B cell (primary cell): ENCODE data around the gene COG3. TPM values are rescaled to one million over a fixed set of nuclear protein-coding genes. Genes with fewer than 3 reads are reported as not detected.

Source experiments
- ATAC-seq: fragments of 200-7000 bp; cut with Tn5 transposase; one replicate; pipeline ENCODE4 v1.10.0; 2021; ENCODE audit warnings: low read depth, mild to moderate bottlenecking, moderate number of reproducible peaks, moderate library complexity
- CTCF ChIA-PET: fragments of 350-600 bp; sonication (Branson Sonifier 250); formaldehyde crosslinking; loops from one replicate; lab custom pipeline; 2021; ENCODE audit warnings: antibody characterized with exemption, inconsistent platforms; lab: Charles Lee
- POLR2A ChIA-PET: fragments of 350-600 bp; sonication (Branson Sonifier 250); formaldehyde crosslinking; loops from one replicate; lab custom pipeline; 2021; ENCODE audit warnings: antibody characterized with exemption; lab: Charles Lee
- DNase-seq: peaks from one replicate; pipeline ENCODE4 v3.0.0; 2013
- H2AFZ ChIP-seq: 2 replicates; pipeline ENCODE4 v1.6.1; 2012; ENCODE audit warnings: mild to moderate bottlenecking, low read depth, low read length; ENCODE audit not compliant: insufficient read depth, poor library complexity, severe bottlenecking
- H3K27ac ChIP-seq, 2 donors: 1 replicate in 1 of 2; 2 replicates in 1 of 2; pipeline ENCODE4 v1.5.1; 2012 to 2013; ENCODE audit warnings: low read length in 2 of 2, mild to moderate bottlenecking in 2 of 2, moderate library complexity in 1 of 2
- H3K27me3 ChIP-seq, 4 experiments: fragments of 200-600 bp in 1 of 4; sonication (generic) in 1 of 4; replicated peaks in 1 of 4; 1 replicate in 2 of 4; 2 replicates in 2 of 4; pipeline versions ENCODE4 v1.6.1 to v1.7.0; 2013 to 2016; ENCODE audit warnings: low read length in 3 of 4, mild to moderate bottlenecking in 2 of 4, mixed read lengths in 1 of 4, moderate library complexity in 1 of 4; ENCODE audit not compliant: insufficient read depth in 4 of 4, control insufficient read depth in 3 of 4; ENCODE audit errors: control extremely low read depth in 1 of 4
- H3K36me3 ChIP-seq, 2 experiments: replicated peaks in 1 of 2; 1 replicate in 1 of 2; 2 replicates in 1 of 2; pipeline versions ENCODE4 v1.6.1 to v1.7.1; 2013; ENCODE audit warnings: low read length in 1 of 2; ENCODE audit not compliant: insufficient read depth in 2 of 2, control insufficient read depth in 1 of 2; ENCODE audit errors: control extremely low read depth in 1 of 2, extremely low read depth in 1 of 2
- H3K4me1 ChIP-seq, 2 donors: fragments of 200-600 bp in 1 of 2; sonication (generic) in 1 of 2; 1 replicate in 1 of 2; 2 replicates in 1 of 2; pipeline versions ENCODE4 v1.5.1 to v1.6.1; 2013 to 2017; ENCODE audit warnings: low read length in 2 of 2; ENCODE audit not compliant: control insufficient read depth in 2 of 2, insufficient read depth in 2 of 2
- H3K4me2 ChIP-seq: replicated peaks from 2 replicates; pipeline ENCODE3; 2012; ENCODE audit warnings: mild to moderate bottlenecking, low read depth, low read length; ENCODE audit not compliant: poor library complexity, severe bottlenecking
- H3K4me3 ChIP-seq, 5 experiments: fragments of 200-600 bp in 1 of 5; sonication (generic) in 1 of 5; 1 replicate in 3 of 5; 2 replicates in 2 of 5; pipeline versions ENCODE4 v1.5.1 to v1.7.0; 2011 to 2016; ENCODE audit warnings: low read length in 4 of 5, mild to moderate bottlenecking in 4 of 5, low read depth in 2 of 5, control low read depth in 1 of 5, moderate library complexity in 1 of 5; ENCODE audit not compliant: insufficient read depth in 1 of 5; ENCODE audit errors: control extremely low read depth in 1 of 5, extremely low read depth in 1 of 5
- H3K79me2 ChIP-seq: fragments of 200-600 bp; sonication (generic); one replicate; pipeline ENCODE4 v1.6.0; 2016; ENCODE audit warnings: low read length; ENCODE audit not compliant: control insufficient read depth, insufficient read depth
- H3K9ac ChIP-seq: fragments of 200-600 bp; sonication (generic); 2 replicates; pipeline ENCODE4 v1.6.1; 2017; ENCODE audit warnings: mild to moderate bottlenecking, low read length, moderate library complexity
- H3K9me3 ChIP-seq, 3 donors: one replicate each; pipeline versions ENCODE4 v1.6.1 to v1.7.1; 2013; ENCODE audit warnings: low read length in 2 of 3; ENCODE audit not compliant: control insufficient read depth in 2 of 3, insufficient read depth in 1 of 3; ENCODE audit errors: control extremely low read depth in 1 of 3
- H4K20me1 ChIP-seq: 2 replicates; pipeline ENCODE4 v1.6.0; 2012; ENCODE audit warnings: mild to moderate bottlenecking, low read length; ENCODE audit not compliant: insufficient read depth, control insufficient read depth, poor library complexity, severe bottlenecking
- H3K27ac Mint-ChIP-seq: one replicate; pipeline ENCODE4 v1.8.0; 2021; ENCODE audit warnings: mixed read lengths
- H3K27me3 Mint-ChIP-seq: one replicate; pipeline ENCODE4 v1.8.0; 2021; ENCODE audit warnings: mixed read lengths
- H3K4me1 Mint-ChIP-seq: one replicate; pipeline ENCODE4 v1.8.0; 2021; ENCODE audit warnings: mixed read lengths
- H3K4me3 Mint-ChIP-seq: one replicate; pipeline ENCODE4 v1.8.0; 2021; ENCODE audit warnings: mixed read lengths
- H3K9me3 Mint-ChIP-seq: one replicate; pipeline ENCODE4 v1.8.0; 2022; ENCODE audit warnings: mixed read lengths; ENCODE audit not compliant: insufficient read depth
- EZH2 ChIP-seq: IDR thresholded peaks from 2 replicates; pipeline ENCODE4 v1.6.1; 2012; ENCODE audit warnings: borderline replicate concordance, low read depth, mild to moderate bottlenecking, moderate library complexity, low read length; ENCODE audit not compliant: insufficient read depth, poor library complexity, severe bottlenecking
- WGBS: methylation state at CpG from one replicate; pipeline ENCODE4 v1.1.5; 2013; ENCODE audit warnings: missing lambda C conversion rate; ENCODE audit not compliant: insufficient coverage; 5-methylcytosine and 5-hydroxymethylcytosine counted together
- intact Hi-C: fragments of 100-400 bp; cut with micrococcal nuclease; formaldehyde crosslinking; loops from one replicate; pipeline ENCODE4 v1.10.0; 2022
- polyA plus RNA-seq: library from polyadenylated mRNA; depleted of rRNA; stranded (reverse); fragments of >200 nt; gene quantifications from 2 replicates; pipeline ENCODE4 v1.2.3, GENCODE V29; 2012
- total RNA-seq, 2 donors: library from RNA; stranded (reverse); fragments of 120-200 nt in 1 of 2; gene quantifications; 1 replicate in 1 of 2; 2 replicates in 1 of 2; pipeline versions ENCODE4 v1.2.3 to v1.2.4, GENCODE V29; 2013 to 2022
- TF ChIP-seq, protein P1 (sequence below): fragments of 200-600 bp; IDR thresholded peaks from one replicate; pipeline ENCODE4 v1.8.0; 2022; ENCODE audit warnings: antibody characterized with exemption, mild to moderate bottlenecking

Gene COG3
- total and polyA plus RNA-seq, 2 donors (not counting 1 experiment from before 2014, with no cell fraction given): 29.5 to 37.3 TPM

DNA sequence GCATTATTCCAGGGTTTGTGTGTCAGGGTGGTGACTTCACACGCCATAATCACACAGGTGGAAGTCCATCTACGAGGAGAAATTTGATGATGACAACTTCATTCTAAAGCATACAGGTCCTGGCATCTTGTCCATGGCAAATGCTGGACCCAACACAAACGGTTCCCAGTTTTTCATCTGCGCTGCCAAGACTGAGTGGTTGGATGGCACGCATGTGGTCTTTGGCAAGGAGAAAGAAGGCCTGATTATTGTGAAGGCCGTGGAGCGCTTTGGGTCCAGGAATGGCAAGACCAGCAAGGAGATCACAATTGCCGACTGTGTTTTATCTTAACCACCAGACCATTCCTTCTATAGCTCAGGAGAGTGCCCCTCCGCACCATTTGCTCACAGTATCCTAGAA is 28.4 kb upstream of the COG3 start:
- H3K4me1 Mint-ChIP-seq: peaks cover under 1% of the 10 kb centered on the region
- H3K36me3 ChIP-seq: no peaks in the 10 kb centered on the region
- ATAC-seq (no peak), DNase-seq (no peak)
- CTCF ChIA-PET: no interaction called here
- no peaks in the 10 kb centered on the region for H3K4me1 ChIP-seq
- H3K79me2 ChIP-seq: no peaks in the 10 kb centered on the region
- no peak overlapping the region for H3K4me2 ChIP-seq
- H4K20me1 ChIP-seq: no peaks in the 10 kb centered on the region
- no peaks in the 10 kb centered on the region for H3K9me3 ChIP-seq
- no peak overlapping the region for H3K4me3 ChIP-seq
- H3K27me3 Mint-ChIP-seq: no peaks in the 10 kb centered on the region
- no peaks in the 10 kb centered on the region for H3K27me3 ChIP-seq
- H3K27ac ChIP-seq: no peak overlapping the region
- intact Hi-C loops: no loop called here
- H3K9me3 Mint-ChIP-seq: no peaks in the 10 kb centered on the region
- no peak overlapping the region for H3K27ac Mint-ChIP-seq
- no peak overlapping the region for H3K9ac ChIP-seq
- POLR2A ChIA-PET: no interaction called here
- TF ChIP-seq, protein P1, sequence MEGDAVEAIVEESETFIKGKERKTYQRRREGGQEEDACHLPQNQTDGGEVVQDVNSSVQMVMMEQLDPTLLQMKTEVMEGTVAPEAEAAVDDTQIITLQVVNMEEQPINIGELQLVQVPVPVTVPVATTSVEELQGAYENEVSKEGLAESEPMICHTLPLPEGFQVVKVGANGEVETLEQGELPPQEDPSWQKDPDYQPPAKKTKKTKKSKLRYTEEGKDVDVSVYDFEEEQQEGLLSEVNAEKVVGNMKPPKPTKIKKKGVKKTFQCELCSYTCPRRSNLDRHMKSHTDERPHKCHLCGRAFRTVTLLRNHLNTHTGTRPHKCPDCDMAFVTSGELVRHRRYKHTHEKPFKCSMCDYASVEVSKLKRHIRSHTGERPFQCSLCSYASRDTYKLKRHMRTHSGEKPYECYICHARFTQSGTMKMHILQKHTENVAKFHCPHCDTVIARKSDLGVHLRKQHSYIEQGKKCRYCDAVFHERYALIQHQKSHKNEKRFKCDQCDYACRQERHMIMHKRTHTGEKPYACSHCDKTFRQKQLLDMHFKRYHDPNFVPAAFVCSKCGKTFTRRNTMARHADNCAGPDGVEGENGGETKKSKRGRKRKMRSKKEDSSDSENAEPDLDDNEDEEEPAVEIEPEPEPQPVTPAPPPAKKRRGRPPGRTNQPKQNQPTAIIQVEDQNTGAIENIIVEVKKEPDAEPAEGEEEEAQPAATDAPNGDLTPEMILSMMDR: no peak
- TF ChIP-seq EZH2: no peak
- 89% methylated on average over 7 of the region's 9 CpGs for WGBS
- no peak overlapping the region for H3K4me3 Mint-ChIP-seq
- no peak overlapping the region for H2AFZ ChIP-seq

DNA sequence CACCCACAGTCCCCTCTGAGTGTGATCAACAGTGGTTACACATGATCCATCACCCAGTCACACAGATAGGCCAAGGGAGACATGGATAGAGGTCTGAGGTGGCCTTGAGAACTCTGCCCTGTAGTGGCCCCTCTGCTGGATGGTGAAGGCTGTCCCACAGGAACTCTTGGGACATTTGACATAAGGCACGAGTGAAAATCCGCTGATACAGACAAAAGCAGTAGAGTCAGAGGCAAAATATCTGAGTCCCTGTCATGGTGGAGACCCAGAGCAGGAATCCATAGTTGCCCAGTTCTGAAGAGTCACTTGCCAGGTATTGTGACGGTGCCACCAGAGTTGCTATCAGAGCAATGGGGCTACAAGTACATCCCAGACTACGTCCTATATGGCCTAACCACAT is 27.8 kb upstream of the COG3 start:
- DNase-seq: no peak
- Mint-ChIP-seq H3K4me3 (no peak overlapping the region), H3K4me1 (peaks cover 6% of the 10 kb centered on the region), H3K27ac (no peak overlapping the region), H3K27me3 (no peaks in the 10 kb centered on the region), H3K9me3 (no peaks in the 10 kb centered on the region)
- no peak overlapping the region for H3K27ac ChIP-seq
- TF ChIP-seq EZH2: no peak
- TF ChIP-seq, protein P1: no peak
- no peaks in the 10 kb centered on the region for H4K20me1 ChIP-seq
- H3K4me2 ChIP-seq: no peak overlapping the region
- POLR2A ChIA-PET: no interaction called here
- no peak overlapping the region for H3K9ac ChIP-seq
- H3K79me2 ChIP-seq: no peaks in the 10 kb centered on the region
- CTCF ChIA-PET: no interaction called here
- no peaks in the 10 kb centered on the region for H3K9me3 ChIP-seq
- H3K36me3 ChIP-seq: no peaks in the 10 kb centered on the region
- peaks cover 4% of the 10 kb centered on the region in 2 donors for H3K4me1 ChIP-seq
- H3K27me3 ChIP-seq: no peaks in the 10 kb centered on the region
- no peak for ATAC-seq
- 93% methylated on average over 4 of the region's 4 CpGs for WGBS
- no peak overlapping the region for H2AFZ ChIP-seq
- intact Hi-C loops: no loop called here
- no peak overlapping the region for H3K4me3 ChIP-seq
